Stimulated activated CD4-positive, alpha-beta T cell treated with anti-CD3 and anti-CD28 coated beads, TNF-alpha, amount 100 ng/mL, for 1 hour (primary cell): ENCODE results near the gene BCL2L11.

ENCODE experiments used
- DNase-seq, 3 donors: peaks; one replicate each; pipeline ENCODE4 v3.0.0-alpha.2; 2020; ENCODE audit warnings: low read depth in 3 of 3, low spot score in 1 of 3

The BCL2L11 gene

DNA sequence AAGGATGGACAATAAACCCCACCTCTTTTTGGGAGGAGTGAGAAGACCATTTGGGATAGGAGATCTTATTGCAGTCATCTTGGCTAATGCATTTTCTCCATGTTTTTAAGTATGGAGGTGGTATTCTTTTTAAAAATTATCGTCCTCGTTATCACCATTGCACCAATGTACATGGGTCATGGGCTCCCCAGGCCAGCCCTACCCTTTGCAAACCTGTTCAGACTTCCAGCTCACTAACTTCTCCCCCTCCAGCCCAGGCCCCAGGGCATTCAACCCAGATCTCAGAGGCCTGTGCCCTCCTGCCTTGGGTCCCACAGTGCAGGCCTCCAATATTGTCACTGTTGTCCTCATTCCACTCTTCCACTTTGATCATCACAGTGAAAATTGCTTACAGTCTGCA, 68.4 kb downstream of the BCL2L11 start:
- no peak for DNase-seq

DNA sequence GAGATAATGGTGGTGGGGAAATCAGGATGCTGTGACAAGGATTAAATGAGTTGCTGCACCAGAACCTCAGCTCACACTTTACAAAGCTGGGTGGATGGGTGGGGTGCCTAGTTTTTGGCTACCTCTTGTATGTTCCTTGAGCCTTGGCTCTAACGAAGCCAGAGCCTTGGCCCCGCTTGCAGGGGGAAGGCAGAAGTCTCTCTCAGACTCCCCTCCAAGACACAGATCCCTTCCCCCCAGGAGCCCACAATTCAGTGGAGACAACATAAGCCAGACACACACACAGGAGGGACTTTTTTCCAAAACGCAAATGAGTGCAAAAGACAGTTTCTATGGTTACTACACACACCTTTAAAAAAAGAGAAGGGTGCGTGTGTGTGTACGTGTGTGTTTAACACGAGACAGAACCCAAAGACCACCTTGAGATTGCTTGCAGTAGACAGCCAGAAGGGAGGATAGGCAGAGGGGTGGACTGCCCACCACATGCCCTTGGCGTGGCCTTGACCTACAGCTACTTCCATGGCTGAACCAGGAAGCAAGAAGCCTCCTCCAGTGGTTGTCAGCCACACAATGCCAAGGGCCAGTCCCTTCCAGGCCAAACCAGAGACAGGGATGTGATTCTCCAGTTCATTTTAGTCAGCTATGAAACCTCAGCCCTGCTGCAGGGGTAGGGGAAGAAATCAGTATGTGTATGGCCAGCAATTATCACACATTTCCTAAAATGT, 70.3 kb downstream of the BCL2L11 start:
- DNase-seq, result no peak

DNA sequence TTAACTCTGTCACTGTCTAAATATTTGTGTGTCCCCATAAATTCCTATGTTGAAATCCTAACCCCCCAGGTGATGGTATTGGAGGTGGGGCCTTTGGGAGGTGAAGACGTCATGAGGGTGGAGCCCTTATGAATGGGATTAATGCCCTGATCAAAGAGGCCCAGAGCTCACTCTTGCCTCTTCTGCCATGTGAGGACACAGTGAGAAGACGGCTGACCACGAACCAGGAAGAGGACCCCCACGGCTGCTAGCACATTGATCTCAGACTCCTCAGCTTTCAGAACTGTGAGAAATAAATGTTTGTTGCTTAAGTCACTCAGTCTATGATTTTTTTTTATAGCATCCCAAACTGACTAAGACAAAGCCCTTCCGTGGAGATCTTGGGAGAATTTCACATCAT, 71.2 kb downstream of the BCL2L11 start:
- no peak for DNase-seq

DNA sequence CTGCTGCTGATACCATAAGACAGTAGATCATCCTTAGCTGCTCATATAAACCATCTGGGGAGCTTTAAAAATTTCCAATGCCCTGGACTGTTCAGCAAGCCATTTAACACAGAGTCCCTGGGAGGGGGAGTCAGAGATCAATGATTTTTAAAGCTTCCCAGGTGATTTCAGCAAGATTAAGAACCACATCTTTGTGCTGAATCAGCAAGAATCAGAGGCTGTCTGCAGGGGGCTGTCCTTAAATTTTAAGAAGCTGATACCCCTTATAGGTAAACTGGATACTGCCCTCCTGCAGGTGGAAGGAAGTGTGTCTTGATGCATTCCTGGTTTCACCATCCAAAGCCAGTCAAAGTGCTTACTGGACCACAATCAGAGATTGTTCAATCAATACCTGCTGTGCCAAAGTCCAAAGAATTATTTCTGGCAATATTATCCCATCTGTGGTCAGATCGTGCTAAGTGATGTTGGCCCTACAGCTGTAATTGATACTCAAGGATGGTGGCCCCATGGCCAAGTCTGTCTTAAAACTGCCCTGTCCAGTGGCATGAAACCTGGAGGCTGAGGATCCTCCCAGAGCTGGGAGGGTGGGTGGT, 72.2 kb downstream of the BCL2L11 start:
- DNase-seq, result no peak

DNA sequence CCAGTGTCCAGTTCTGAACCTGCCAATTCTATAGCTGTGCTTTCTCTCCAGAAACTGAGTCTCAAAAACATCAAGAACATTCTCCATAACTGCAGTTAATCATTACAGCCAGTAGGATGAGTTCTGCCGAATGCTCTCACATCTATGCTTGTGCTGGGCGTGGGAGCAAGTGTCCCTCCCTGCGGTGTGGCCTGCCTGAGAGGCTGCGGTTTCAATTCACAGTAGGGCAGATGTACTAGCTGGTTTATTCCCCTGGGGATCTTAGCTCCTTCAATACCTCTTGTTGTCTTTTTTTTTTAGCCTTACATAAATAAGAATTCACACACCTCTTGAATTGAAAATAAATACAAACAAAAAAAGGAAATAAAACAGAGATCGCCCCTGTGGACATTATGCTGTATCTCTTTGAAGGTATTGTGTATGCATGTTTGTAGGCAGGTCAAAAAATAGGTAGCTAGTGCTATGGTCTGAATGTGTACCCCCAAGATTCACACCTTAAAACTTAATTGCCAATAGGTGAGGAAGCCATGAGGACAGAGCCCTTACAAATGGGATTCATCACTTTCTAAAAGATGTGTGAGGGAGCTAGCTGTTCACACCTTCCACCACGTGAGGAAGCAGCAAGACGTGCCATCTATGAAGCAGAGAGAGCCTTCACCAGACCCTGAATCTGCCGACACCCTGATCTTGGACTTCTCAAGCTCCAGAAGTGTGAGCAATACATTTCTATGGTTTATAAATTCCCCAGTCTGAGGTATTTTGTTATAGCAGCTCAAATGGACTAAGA, 74.3 kb downstream of the BCL2L11 start:
- no peak for DNase-seq

DNA sequence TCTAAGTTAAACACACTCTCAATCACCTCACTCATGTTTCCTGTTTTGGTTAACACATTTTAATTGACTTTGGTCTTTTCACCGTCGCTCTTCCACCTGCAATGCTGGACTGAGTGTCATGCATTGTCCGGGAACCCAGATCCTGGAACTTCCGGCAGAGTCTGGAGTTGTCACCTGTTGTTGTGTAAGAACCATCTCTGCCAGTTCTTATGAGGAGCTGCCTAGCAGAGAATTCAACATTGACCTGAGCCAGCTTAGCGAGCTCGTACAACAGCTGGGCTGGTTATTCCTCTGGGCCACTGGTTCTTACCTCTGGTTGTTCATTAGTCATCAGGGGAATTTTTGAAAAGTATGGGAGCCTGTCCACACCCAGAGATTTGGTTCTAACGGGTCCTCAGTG, 75.7 kb downstream of the BCL2L11 start:
- no peak for DNase-seq

DNA sequence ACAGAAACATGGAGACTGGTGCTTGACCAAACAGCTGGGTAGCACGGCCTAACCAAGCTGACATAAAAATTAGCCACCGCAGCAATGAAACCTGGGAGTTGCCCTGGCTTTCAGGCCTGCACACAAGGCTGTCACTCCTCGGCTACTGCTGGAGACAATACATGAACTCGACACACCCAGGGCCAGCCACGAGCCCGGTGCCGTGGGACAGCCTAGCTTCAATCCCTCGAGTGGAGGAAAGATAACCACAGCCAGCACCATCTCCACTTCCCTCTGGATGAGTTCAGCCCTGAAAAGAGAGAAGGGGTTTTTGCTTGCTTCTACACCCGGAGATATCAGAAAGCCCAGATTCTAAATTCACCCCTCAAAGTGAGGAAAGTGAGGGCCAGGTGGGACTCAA, 78.0 kb downstream of the BCL2L11 start:
- DNase-seq, result no peak

DNA sequence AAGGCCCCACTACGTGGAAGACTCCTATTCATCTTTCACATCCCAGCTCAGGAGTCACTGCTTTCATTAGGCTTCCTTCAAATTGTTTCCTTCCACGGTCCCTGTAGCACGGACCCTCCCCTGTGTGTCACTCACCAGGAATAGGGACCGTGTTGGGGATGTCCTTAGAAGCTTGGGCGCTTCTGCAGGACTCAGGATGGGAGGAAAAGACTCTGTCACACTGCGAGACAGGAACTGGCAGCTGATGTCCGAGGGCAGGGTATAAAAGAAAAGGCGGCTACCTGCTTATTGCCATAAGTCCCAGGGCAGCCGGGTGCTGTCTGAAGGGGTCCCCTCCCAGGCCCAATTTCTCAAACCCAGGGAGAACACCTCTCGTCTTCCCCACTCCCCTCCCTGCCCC, 79.1 kb downstream of the BCL2L11 start:
- no peak for DNase-seq

DNA sequence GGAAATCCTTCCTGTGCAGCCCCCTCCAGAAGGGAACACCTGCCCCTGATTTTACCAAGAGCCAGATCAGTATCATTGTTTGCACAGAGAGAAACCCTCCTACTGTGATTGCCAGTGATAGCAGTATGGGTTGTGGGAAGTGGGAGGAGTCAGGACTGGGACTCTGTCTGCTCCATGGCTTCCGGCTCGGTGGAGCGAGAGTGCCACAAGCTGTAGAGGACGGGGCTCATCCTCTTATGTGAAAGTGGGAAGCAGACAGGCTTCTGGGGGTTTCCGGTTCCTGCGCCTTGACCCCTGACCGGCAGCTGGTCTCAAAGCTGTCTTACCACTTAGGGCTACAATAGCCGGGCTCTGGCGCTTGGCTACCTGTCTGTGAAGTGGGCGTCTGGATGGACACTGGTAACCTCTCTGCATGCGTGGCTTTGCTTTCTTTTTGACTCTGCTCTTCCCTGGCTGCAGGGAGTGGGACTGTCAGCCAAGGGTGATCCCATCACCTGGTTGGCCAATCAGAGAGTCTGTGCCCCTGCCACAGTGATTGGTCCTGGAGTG, 79.7 kb downstream of the BCL2L11 start:
- DNase-seq, result no peak

DNA sequence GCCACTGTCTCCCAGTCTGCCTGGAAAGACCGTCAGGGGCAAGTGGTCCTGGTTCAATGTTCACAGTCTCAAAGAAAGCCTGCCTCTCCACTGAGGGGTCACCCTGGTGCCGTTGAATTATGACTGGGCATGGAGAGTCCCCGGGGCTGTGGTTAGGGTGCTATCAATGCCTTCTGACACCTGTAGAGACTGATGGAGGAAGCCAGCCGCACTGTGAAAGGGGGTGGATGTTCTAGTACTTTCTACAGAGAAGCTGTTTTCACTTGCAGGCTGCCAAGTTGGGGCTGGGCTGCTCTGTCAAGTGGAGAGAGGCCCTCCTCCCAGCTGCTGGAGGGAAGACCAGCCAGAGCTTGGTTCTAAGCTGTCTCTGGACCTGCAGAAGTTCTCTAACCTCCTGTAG, 80.5 kb downstream of the BCL2L11 start:
- no peak for DNase-seq

DNA sequence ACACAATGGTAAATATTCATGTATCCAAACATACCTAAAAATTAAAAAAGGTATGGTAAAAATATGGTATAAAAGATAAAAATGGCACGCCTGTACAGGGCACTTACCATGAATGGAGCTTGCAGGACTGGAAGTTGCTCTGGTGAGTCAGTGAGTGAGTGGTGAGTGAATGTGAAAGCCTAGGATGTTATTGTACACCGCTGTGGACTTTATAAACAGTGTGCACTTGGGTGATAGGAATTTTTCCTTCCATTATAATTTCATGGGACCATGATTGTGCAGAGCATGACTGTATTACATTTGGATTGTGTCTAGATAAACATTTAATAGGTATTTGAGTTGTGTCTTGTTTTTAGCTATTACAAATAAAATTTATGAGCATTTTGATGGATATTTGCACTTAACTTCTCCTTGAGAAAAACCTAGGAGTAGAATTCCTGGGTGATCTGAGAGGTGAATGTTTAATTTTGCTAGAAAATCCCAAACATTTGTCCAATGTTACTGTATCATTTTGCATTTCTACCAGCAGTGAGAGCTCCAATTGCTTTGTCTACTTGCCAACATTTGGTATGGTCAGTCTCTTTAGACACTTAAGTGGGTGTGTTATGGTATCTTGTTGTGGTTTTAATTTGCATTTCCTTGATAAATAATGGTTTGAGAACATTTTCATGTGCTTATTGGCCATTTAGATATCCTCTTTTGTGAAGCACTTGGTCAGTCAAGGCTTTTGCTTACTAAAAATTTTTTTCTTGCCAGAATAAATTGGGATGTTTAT, 81.7 kb downstream of the BCL2L11 start:
- no peak for DNase-seq

DNA sequence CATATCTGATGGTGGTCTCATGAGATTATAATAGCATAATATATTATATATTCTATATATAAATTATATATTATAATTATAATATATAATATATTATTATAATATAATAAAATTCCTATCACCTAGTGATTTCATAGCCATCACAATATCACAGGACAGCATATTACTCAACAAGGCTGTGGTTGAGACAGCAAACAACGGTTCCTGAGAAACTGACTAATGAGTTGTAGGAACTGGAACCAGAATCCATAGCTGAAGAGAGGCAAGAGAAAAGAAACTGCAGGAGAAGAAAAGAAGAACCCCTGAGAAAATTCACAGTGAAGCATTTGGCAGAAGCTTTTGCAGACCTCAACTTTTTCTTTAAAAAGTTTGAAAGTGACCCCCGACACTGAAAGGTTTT, 84.0 kb downstream of the BCL2L11 start:
- no peak for DNase-seq

DNA sequence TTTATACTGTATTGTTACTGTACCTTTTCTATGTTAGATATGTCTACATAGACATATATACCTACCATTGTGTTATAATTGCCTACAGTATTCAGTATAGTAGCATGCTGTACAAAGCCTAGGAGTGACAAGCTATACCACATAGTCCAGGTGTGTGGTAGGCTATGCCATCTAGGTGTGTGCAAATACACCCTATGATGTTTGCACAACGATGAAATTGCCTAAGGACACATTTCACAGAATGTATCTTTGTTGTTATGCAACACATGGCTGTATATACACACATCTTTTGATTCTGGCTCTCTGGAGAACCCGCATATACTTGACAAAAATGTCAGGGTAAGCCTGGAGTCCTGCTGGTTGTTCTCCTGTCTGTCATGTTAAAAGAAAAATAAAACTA, 85.1 kb downstream of the BCL2L11 start:
- DNase-seq, result no peak

DNA sequence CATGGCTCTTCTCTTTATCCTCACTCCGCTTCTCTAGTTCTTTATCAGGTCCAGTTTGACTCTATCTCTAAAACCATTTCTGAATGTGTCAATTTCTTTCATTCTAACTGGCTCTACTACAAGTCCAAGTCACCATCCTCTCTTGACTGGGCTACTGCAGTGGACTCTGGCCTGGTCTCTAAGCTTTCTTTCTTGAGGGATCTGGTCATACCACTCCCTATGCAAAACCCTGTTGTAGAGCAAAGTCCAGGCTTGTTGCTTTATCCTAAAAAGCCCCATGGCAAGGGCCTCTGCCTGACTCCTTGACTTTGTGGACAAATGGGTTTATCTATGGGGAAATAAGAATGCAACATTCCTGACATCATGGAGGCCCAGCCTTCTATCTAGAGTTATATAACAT, 87.1 kb downstream of the BCL2L11 start:
- no peak for DNase-seq

DNA sequence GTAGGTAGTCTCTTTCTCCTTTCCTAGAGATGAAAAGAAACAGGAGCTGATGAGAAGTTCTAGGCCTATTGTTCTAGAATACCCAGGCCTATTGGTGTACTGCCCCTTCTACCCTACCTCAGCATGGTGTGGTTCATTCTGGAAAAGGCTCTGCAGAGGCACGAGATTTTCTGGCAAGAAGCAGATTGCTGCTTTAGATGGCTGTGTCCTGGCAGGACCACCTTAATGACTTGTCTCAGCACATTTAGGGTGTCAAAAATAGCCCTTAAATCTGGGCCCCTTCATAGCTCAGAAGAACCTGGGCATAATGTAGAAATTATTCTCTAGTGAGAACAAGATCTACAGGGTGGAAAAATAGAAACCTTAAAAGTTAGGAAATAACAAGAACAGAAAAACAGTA, 87.9 kb downstream of the BCL2L11 start:
- no peak for DNase-seq

DNA sequence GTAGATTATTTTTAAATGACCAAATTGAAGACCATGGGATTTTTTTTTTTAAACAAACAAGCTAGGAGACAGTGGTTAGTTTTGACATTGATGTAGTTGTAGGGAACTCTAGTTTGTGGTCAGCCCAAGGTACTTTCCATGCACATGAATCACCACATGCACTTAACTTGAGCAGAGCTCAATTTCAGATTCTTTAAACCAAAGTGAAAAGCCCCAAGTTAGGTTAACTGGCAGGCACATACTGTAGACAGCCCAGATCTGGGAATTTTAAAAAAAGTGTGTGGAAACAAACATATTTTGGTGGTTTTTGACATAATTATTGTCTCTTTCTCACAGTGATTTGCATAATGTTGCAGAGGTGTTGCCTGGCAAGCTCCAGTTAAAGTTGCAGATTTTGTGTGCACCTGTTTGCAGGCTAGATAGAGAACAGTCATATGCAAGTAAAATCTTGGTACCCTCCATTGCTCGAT, 88.4 kb downstream of the BCL2L11 start:
- no peak for DNase-seq

DNA sequence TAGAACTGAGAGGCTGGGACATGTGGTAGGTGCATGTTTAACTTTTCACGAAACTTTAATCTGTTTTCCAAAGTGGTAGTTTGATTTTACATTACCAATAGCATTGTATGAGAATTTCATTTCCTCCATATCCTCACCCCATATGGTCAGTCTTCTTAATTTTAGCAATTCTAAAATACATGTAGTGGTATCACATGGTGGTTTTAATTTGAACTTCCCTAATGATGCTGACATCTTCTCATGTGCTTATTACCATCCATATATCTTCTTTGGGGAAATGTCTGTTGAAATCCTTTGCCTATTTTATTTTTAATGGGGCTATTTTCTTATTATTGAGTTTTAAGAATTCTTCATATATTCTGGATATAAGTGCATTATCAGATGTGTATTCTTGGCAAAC, 89.3 kb downstream of the BCL2L11 start:
- DNase-seq, result no peak

DNA sequence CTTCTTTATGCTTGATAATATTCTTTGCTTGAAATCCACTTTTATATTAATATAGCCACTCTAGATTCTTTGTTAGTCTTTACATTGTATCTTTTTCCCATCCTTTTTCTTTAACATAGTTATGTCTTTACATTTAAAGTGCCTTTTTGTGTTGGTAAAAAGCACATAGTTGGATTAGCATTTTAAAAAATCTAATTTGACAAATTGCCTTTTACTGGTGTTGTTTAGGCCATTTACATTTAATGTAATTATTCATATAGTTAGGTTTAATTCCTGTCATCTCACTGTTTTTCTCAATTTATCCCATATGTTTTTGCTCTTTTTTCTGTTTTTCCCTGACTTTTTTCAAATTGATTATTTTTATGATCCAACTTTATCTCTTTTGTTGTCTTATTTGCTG, 93.2 kb downstream of the BCL2L11 start:
- no peak for DNase-seq

DNA sequence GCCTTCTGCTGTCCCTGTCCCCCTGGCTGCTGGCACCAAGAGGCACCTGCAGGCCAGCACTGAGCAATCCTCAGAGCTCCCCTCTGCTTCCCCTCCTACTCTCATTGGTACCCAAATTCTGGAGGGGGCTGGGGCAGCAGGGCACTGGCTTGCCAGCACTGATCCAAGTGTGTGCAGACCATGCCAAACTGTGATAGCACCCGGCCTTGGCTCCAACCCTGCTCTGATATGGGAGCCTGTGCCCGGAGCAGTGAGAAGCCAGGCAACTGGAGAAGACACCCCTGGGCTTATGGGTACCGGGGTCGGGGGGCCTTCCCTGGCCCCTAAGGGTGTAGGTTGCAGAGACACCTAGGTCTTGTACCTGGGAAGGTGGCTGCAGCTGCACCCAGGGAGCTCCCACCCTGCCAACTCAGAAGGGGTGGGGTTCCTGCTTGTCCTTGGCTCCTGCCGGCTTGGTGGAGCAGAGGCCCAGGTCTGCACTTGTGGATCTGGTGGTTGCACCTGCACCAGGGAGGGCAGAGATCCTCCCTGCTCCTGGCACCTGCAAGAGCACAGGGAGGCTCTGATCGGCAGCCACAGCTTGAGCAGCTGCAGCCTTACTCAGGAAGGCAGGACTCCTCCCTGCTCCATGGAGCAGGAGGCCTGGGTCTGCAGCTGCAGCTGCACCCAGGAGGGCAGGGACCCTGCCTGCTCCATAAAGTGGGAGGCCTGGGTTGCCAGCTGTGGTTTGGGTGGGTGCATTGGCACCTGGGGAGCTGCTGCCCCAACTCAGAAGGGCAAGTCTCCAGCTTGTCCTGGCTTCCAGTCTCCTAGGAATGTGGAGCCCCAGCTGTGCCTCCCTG, 96.3 kb downstream of the BCL2L11 start:
- no peak for DNase-seq
